ENCODE results near the gene TMOD2.

TMOD2 gene

GRCh38 chr15:51709031-51709430, 42.4 kb upstream of the TMOD2 start:
- Histone ChIP-seq H3K36me3 (peaks cover 33% of the 10 kb centered on the region), H3K27me3 (ENCODE audit: insufficient read depth, low read depth, severe bottlenecking) (no peaks in the 10 kb centered on the region), H3K4me3 (ENCODE audit: low read depth, low read length) (no peak overlapping the region), H3K9me3 (ENCODE audit: severe bottlenecking) (no peaks in the 10 kb centered on the region), H3K27ac (no peak overlapping the region)
- no peak for TF ChIP-seq CTCF (IDR thresholded peaks at IDR 0.05; ENCODE audit: low read depth, low read length)
- no peak for DNase-seq

GRCh38 chr15:51714162-51714561, 37.2 kb upstream of the TMOD2 start:
- H3K9me3 ChIP-seq (ENCODE audit: severe bottlenecking): no peaks in the 10 kb centered on the region
- no peak for DNase-seq
- H3K4me3 ChIP-seq (ENCODE audit: low read depth, low read length): no peak overlapping the region
- no peak for TF ChIP-seq CTCF (IDR thresholded peaks at IDR 0.05; ENCODE audit: low read depth, low read length)
- H3K36me3 ChIP-seq: peaks cover 44% of the 10 kb centered on the region
- H3K27ac ChIP-seq: no peak overlapping the region
- H3K27me3 ChIP-seq (ENCODE audit: insufficient read depth, low read depth, severe bottlenecking): no peaks in the 10 kb centered on the region

GRCh38 chr15:51714911-51715310, 36.5 kb upstream of the TMOD2 start:
- Histone ChIP-seq H3K9me3 (ENCODE audit: severe bottlenecking) (no peaks in the 10 kb centered on the region), H3K4me3 (ENCODE audit: low read depth, low read length) (no peak overlapping the region), H3K27me3 (ENCODE audit: insufficient read depth, low read depth, severe bottlenecking) (no peaks in the 10 kb centered on the region), H3K27ac (no peak overlapping the region), H3K36me3 (peaks cover 51% of the 10 kb centered on the region)
- no peak for DNase-seq
- TF ChIP-seq CTCF (IDR thresholded peaks at IDR 0.05; ENCODE audit: low read depth, low read length): no peak

GRCh38 chr15:51718219-51718618, 33.2 kb upstream of the TMOD2 start:
- no peaks in the 10 kb centered on the region for H3K27me3 ChIP-seq (ENCODE audit: insufficient read depth, low read depth, severe bottlenecking)

GRCh38 chr15:51718746-51719145, 32.7 kb upstream of the TMOD2 start:
- no peaks in the 10 kb centered on the region for H3K9me3 ChIP-seq (ENCODE audit: severe bottlenecking)
- H3K36me3 ChIP-seq: peaks cover 39% of the 10 kb centered on the region
- no peaks in the 10 kb centered on the region for H3K27me3 ChIP-seq (ENCODE audit: insufficient read depth, low read depth, severe bottlenecking)
- peak overlapping the region; percentile 19; the same call in 1 of the 2 replicates for H3K27ac ChIP-seq
- no peak for DNase-seq
- H3K4me3 ChIP-seq (ENCODE audit: low read depth, low read length): no peak overlapping the region
- TF ChIP-seq CTCF (IDR thresholded peaks at IDR 0.05; ENCODE audit: low read depth, low read length): no peak

More at GRCh38 chr15:51718219-51718618, 33.2 kb upstream of the TMOD2 start:
- Histone ChIP-seq H3K36me3 (peaks cover 44% of the 10 kb centered on the region), H3K4me3 (ENCODE audit: low read depth, low read length) (no peak overlapping the region), H3K27ac (peak overlapping the region; percentile 67), H3K9me3 (ENCODE audit: severe bottlenecking) (no peaks in the 10 kb centered on the region)
- no peak for TF ChIP-seq CTCF (IDR thresholded peaks at IDR 0.05; ENCODE audit: low read depth, low read length)
- DNase-seq: peak; percentile 85

All from WERI-Rb-1 (cell line).